Activated naive CD4-positive, alpha-beta T cell treated with anti-CD3 and anti-CD28 coated beads, Interleukin-2, amount 50 U/mL, for 72 hours (primary cell): Measurements from ENCODE around the gene ZNF776. TPM values are rescaled to one million over a fixed set of nuclear protein-coding genes. Genes with fewer than 3 reads are reported as not detected.
"Not testable (repeated sequence)": the region's sequence is repeated elsewhere in the genome, so short reads cannot be mapped to it uniquely, and the experiment has no call there.

Source experiments
- ATAC-seq, 2 donors: fragments of 150-1000 bp; cut with Tn5 transposase; 2 replicates each; pipeline ENCODE4 v1.10.0; 2021; ENCODE audit warnings: mild to moderate bottlenecking in 2 of 2, moderate library complexity in 2 of 2
- DNase-seq, 2 donors: peaks; one replicate each; pipeline ENCODE4 v3.0.0; 2021 to 2022; ENCODE audit warnings: low spot score in 2 of 2
- H3K27ac Mint-ChIP-seq, 2 donors: one replicate each; pipeline ENCODE4 v1.8.0; 2022; ENCODE audit warnings: mild to moderate bottlenecking in 2 of 2, mixed read lengths in 2 of 2
- H3K36me3 Mint-ChIP-seq, 2 donors: one replicate each; pipeline ENCODE4 v1.8.0; 2022; ENCODE audit warnings: mixed read lengths in 2 of 2
- H3K9me3 Mint-ChIP-seq, 2 donors: one replicate each; pipeline ENCODE4 v1.8.0; 2022; ENCODE audit warnings: mixed read lengths in 2 of 2
- total RNA-seq, 2 donors: library from RNA; stranded (reverse); gene quantifications; one replicate each; pipeline ENCODE4 v1.2.3, GENCODE V29; 2022

ZNF776 gene
- 1 to 10 TPM; 7.3 to 9.6 TPM for total RNA-seq

GRCh38 chr19:57746580-57747471, at the start of gene ZNF776:
Gene ZNF776 (plus strand): TSS chr19:57746815. CDS start chr19:57747059, 244 bp downstream.
- ATAC-seq (peak; percentile 99), DNase-seq (peak; percentile 69 to 84)
- H3K36me3 Mint-ChIP-seq, result peaks cover 57 to 61% of the 10 kb centered on the region in 2 donors
- peak within 1 kb of the TSS; percentile 96 to 99 for H3K27ac Mint-ChIP-seq
- peaks cover 28 to 35% of the 10 kb centered on the region in 2 donors for H3K9me3 Mint-ChIP-seq

DNA sequence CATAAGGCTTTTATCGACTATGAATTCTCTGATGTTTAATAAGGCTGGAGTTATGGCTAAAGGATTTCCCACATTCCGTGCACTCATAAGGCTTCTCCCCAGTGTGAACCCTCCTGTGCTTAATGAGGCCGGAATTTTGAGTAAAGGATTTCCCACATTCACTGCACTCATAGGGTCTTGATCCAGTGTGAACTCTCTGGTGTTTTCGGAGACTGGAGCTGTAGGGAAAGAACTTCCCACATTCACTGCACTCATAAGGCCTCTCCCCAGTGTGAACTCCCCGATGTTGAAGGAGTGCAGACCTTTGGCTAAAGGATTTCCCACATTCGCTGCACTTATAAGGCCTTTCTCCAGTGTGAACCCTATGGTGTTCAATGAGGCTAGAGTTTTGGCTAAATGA, 45.0 kb upstream of the ZNF776 start:
- H3K36me3 Mint-ChIP-seq, result peaks cover 73 to 83% of the 10 kb centered on the region in 2 donors
- no peak for DNase-seq
- no peak overlapping the region for H3K27ac Mint-ChIP-seq
- peaks cover 56 to 64% of the 10 kb centered on the region in 2 donors for H3K9me3 Mint-ChIP-seq
- no peak for ATAC-seq

GRCh38 chr19:57706346-57706745, 40.3 kb upstream of the ZNF776 start:
- ATAC-seq, result no peak
- DNase-seq, result no peak
- Mint-ChIP-seq H3K9me3 (peaks cover 52 to 56% of the 10 kb centered on the region in 2 donors), H3K27ac (no peak overlapping the region), H3K36me3 (peaks cover 84 to 87% of the 10 kb centered on the region in 2 donors)

GRCh38 chr19:57708641-57709361, 37.8 kb upstream of the ZNF776 start, which contains the start of gene ZNF154:
Gene ZNF154 (minus strand): TSS chr19:57709204. CDS start chr19:57708971, 233 bp downstream.
- H3K27ac Mint-ChIP-seq, result peak within 1 kb of the TSS in 1 of 2 donors; percentile 95

DNA sequence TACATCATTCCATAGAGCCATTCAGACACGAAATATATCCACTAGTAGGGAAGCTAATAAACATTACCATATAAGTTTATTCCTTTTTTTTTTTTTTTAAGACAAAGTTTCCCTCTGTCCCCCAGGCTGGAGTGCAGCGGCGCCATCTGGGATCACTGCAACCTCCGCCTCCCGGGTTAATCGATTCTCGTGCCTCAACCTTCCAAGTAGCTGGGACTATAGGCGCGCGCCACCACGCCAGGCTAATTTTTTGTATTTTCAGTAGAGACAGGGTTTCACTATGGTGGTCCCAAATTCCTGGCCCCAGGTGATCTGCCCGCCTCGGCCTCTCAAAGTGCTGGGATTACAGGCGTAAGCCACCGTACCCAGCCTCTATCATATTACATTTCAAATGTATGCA, 37.0 kb upstream of the ZNF776 start:
- no peak for ATAC-seq
- H3K9me3 Mint-ChIP-seq, result peaks cover 41 to 44% of the 10 kb centered on the region in 2 donors
- DNase-seq, result no peak
- peaks cover 79 to 86% of the 10 kb centered on the region in 2 donors for H3K36me3 Mint-ChIP-seq
- H3K27ac Mint-ChIP-seq, result peak overlapping the region in 1 of 2 donors; percentile 95

More at GRCh38 chr19:57708641-57709361, 37.8 kb upstream of the ZNF776 start, which contains the start of gene ZNF154:
- H3K36me3 Mint-ChIP-seq, result peaks cover 79 to 86% of the 10 kb centered on the region in 2 donors
- peak; percentile 73 to 79 for ATAC-seq
- peaks cover 46 to 47% of the 10 kb centered on the region in 2 donors for H3K9me3 Mint-ChIP-seq
- no peak for DNase-seq

DNA sequence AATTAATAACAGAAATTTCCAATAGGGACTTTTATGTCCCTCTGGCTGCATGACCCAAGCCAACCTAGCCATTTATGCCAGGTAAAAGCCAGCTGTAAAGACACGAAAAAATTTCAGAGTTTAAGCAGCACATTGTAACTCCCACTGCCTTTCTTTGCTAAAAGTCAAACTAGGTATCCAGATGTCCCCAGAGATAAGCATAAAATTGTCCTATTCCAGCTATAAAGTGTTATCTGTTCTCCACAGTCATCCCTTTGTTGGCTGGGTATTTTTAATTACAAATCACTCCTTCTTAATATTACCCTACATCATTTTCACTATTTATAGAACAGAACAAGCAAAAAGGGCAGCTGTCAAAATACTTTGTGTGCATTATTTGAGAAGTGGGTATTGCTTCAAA, 34.4 kb upstream of the ZNF776 start:
- Mint-ChIP-seq H3K9me3 (peaks cover 36 to 45% of the 10 kb centered on the region in 2 donors), H3K27ac (no peak overlapping the region), H3K36me3 (peaks cover 74 to 88% of the 10 kb centered on the region in 2 donors)
- ATAC-seq, result no peak
- no peak for DNase-seq

GRCh38 chr19:57719424-57719823, 27.2 kb upstream of the ZNF776 start:
- DNase-seq, result no peak
- no peak overlapping the region for H3K27ac Mint-ChIP-seq
- peaks cover 57 to 61% of the 10 kb centered on the region in 2 donors for H3K9me3 Mint-ChIP-seq
- peaks cover 79 to 91% of the 10 kb centered on the region in 2 donors for H3K36me3 Mint-ChIP-seq
- no peak for ATAC-seq

DNA sequence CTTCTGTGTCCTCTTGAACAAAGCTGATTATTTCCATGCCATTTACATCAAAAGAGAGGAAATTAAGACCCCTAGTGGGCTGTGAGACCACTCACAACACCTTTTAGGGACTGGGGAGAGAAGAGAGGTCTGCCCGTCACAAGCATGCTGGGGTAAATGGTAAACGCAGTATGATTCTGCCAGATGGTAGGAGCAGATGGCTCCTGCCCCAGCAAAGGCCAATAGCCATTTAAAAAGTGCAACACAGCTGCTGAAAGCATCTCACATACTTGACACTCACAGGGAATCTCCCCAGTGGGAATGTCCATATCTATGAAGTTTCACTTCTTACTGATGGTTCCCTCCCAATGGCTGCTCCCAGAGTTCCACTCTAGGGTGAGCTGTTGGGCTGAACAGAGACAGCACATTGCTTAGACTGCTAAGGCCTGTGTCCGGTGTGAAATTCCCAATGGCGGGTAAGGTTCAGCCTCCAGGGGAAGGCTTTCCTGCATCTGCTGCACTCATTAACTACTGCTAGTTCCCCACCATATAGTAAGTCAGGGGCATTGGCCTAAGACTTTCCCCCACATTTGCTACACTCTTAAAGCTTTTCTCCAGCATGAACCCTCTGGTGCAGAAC, 26.6 kb upstream of the ZNF776 start:
- DNase-seq (no peak), ATAC-seq (no peak)
- Mint-ChIP-seq H3K36me3 (peaks cover 78 to 91% of the 10 kb centered on the region in 2 donors), H3K9me3 (peaks cover 62 to 63% of the 10 kb centered on the region in 2 donors), H3K27ac (no peak overlapping the region)

GRCh38 chr19:57720878-57721277, 25.7 kb upstream of the ZNF776 start:
- H3K27ac Mint-ChIP-seq, result no peak overlapping the region
- peaks cover 59% of the 10 kb centered on the region in 2 donors for H3K9me3 Mint-ChIP-seq
- peaks cover 76 to 87% of the 10 kb centered on the region in 2 donors for H3K36me3 Mint-ChIP-seq
- ATAC-seq (no peak), DNase-seq (no peak)

GRCh38 chr19:57738320-57738719, 8.3 kb upstream of the ZNF776 start:
- peak in 1 of 2 donors; percentile 34 for ATAC-seq
- not testable (repeated sequence) for H3K27ac Mint-ChIP-seq

DNA sequence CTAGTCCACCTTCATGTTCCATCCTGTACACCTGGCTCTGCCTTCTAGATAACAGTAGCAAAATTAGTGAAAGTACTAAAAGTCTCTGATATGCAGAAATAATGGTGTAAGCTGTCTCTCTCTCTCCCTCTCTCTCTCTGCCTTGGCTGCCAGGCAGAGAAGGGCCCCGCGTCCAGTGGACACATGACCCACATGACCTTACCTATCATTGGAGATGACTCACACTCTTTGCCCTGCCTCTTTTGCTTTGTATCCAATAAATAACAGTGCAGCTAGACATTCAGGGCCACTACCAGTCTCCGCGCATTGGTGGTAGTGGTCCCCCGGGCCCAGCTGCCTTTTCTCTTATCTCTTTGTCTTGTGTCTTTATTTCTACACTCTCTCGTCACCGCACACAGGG, 7.8 kb upstream of the ZNF776 start:
- H3K9me3 Mint-ChIP-seq, DNase-seq, H3K27ac Mint-ChIP-seq, ATAC-seq, H3K36me3 Mint-ChIP-seq: not testable (repeated sequence)

More at GRCh38 chr19:57738320-57738719, 8.3 kb upstream of the ZNF776 start:
- peak in 1 of 2 donors; percentile 11 for DNase-seq
- H3K36me3 Mint-ChIP-seq, H3K9me3 Mint-ChIP-seq: not testable (repeated sequence)

DNA sequence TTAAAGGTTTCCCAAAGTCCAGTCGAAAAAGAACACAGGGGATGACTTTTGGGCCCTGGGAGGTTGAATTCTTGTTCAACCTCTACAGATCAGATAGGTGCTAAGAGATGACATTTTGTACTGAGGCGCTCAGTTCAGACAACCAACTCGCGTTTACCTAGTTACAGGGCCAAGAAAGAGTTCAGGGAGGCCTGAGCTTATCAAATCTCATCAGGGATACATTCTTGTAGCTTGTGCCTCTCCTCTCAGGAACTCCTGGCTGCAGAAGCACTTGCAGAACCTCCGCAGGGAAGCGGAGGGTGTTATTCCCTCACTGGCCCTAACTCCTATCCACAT, 825 bp downstream of the ZNF776 start:
- ATAC-seq (no peak), DNase-seq (no peak)
- peak overlapping the region; percentile 96 to 99 for H3K27ac Mint-ChIP-seq
- H3K36me3 Mint-ChIP-seq, result peaks cover 63 to 67% of the 10 kb centered on the region in 2 donors
- H3K9me3 Mint-ChIP-seq, result peaks cover 33 to 40% of the 10 kb centered on the region in 2 donors

GRCh38 chr19:57748029-57748428, 1.4 kb downstream of the ZNF776 start:
- DNase-seq (no peak), ATAC-seq (no peak)
- Mint-ChIP-seq H3K9me3 (peaks cover 39 to 45% of the 10 kb centered on the region in 2 donors), H3K27ac (peak overlapping the region; percentile 37 to 96), H3K36me3 (peaks cover 69 to 73% of the 10 kb centered on the region in 2 donors)

DNA sequence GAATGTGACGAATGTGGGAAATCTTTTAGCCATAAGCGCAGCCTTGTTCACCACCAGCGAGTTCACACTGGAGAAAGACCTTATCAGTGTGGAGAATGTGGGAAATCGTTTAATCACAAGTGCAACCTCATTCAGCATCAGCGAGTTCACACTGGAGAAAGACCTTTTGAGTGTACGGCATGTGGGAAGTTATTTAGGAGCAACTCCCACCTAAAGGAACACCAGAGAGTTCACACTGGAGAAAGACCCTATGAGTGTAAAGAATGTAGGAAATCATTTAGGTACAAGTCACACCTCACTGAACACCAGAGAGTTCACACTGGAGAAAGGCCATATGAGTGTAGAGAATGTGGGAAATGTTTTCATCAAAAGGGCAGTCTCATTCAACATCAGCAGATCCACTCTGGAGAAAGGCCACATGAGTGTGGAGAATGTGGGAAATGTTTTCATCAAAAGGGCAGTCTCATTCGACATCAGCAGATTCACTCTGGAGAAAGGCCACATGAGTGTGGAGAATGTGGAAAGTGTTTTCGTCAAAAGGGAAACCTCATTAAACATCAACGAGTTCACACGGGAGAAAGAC, 7.6 kb downstream of the ZNF776 start:
- Mint-ChIP-seq H3K27ac (no peak overlapping the region), H3K9me3 (peaks cover 54 to 66% of the 10 kb centered on the region in 2 donors), H3K36me3 (peaks cover 97 to 99% of the 10 kb centered on the region in 2 donors)
- ATAC-seq (no peak), DNase-seq (no peak)

GRCh38 chr19:57755031-57755430, 8.4 kb downstream of the ZNF776 start:
- peaks cover 97 to 99% of the 10 kb centered on the region in 2 donors for H3K36me3 Mint-ChIP-seq
- H3K27ac Mint-ChIP-seq, result no peak overlapping the region
- no peak for DNase-seq
- no peak for ATAC-seq
- peaks cover 54 to 61% of the 10 kb centered on the region in 2 donors for H3K9me3 Mint-ChIP-seq

DNA sequence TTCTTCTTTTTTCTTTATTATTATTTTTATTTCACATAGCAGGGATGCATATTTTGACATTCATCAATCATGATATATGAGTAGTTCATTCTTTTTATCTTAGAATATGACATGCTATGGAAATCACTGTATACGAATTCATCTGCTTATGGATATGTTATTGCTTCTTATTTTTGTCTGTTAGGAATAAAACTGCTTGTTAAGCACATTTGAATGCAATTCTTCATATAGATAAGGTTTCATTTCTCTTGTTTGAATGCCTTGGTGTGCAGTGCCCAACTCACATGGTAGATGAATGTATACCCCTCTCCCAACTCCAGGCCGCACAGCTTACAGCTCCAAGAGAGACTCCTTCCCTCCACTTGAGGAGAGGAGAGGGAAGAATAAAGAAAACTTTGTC, 11.3 kb downstream of the ZNF776 start:
- DNase-seq (no peak), ATAC-seq (no peak)
- H3K36me3 Mint-ChIP-seq, result peaks cover 86 to 87% of the 10 kb centered on the region in 2 donors
- no peak overlapping the region for H3K27ac Mint-ChIP-seq
- peaks cover 33 to 43% of the 10 kb centered on the region in 2 donors for H3K9me3 Mint-ChIP-seq
